ENCODE measurements around the gene PEMT. TPM values are rescaled to one million over a fixed set of nuclear protein-coding genes. Genes with fewer than 3 reads are reported as not detected.

PEMT gene
- total and polyA plus RNA-seq, 9 of the 15 experiments (the other 6 are each of a cell fraction or from before 2014, with no cell fraction given) = 1.4 to 36.4 (median 13.6) TPM

DNA sequence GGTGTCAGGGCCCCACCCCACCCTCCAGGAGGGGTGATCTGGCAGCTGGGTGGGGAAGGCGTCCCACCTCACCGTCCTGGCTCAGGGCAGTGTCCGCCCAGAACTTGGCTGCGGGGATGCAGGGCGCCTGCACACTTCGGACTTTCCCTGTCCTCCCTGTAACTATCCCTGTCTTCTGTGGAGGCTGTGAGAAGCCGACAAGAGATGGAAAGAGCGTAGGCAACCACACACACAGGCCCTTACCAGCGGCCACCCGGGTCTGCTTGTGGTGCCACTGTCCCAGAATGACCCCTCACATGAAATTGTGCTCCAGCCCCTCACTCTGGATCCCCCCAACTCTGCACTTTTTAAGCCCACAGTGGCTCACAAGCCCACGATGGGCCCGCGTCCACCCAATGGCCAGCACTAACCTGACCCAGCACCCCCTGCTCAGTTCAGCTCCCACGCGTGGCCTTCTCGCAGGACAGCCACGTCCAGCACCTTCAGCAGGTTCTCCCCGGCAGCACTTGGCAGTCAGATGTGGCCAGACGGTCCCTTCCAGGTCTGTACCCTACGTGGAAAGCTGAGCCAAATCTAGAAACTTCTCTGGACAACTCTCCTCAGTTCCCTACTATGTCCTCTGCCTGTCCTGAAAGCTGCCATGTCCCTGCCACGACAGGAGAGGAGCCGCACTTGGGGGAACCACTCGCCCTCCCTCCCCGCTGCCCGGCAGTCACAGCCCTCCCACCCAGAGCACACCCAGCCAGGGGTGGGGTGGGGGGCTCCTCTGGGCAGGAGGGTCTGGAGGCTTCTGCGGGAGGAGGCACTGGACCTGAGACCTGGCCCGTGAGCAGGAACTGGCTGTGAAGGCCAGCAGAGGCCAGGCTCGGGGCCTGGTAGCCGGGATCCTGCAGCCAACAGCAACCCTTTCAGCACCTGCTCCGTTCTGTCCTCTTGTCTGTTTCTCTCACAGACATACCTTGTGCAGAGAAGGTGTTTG, 38.0 kb downstream of the PEMT start (continued):
- no peak for TF ChIP-seq POLR3A (IDR thresholded peaks at IDR 0.05; ENCODE audit: borderline replicate concordance, extremely low read depth, insufficient read depth, insufficient read length)
- no peak for TF ChIP-seq HDAC8 (tag; IDR thresholded peaks at IDR 0.05)
- TF ChIP-seq PCBP2 (IDR thresholded peaks at IDR 0.05; ENCODE audit: low read depth, low read length, poor library complexity, severe bottlenecking) = no peak
- no peak for TF ChIP-seq LARP7 (IDR thresholded peaks at IDR 0.05)
- no peak for TF ChIP-seq RAD21 (CRISPR knock-in tag; conservative IDR thresholded peaks at IDR 0.05 in 1 of 2, IDR thresholded peaks at IDR 0.05 in 1 of 2)

DNA sequence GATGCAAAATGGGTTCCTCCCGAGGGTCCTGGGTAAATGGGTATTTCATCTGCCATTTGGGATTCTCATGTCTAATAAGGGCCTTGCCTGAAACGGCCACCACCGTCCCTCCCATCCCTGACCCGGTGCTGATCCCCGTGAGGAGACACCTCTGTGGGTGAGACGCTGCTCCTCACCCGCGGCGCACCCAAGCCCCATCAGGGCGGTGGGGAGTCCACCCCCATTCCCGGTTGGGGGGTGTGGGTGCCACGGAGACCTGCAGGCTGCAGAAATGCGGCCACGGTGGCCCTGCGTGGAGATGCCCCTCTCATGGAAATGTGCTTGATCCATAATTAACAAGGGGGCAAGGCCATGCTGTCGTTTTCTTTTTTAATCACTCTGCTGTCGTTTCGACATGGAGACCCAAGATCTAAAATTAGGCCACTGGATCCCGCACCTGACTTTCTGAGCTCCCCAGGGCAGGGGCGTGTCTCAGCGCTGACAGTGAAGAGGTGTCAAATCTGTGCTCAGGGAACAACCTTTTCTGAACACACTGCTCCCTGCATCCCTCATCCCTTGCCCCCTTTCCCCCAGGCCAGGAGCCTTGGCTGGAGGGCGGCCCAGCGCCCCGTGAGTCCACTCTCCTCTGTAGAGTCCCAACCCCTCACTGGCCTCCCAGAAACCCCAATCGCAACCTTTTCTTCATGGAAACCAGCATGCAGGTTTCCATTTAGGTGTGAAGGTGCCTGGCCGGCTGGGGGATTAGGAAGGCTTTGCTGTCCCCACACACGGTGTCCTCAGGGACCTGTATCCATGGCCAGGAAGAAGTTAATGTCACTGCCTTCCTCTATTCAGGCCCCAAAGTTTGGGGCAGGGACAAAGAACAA, 38.9 kb downstream of the PEMT start:
- Histone ChIP-seq H3K79me2 (ENCODE audit: control insufficient read depth, insufficient read depth, low read length) (no peaks in the 10 kb centered on the region), H2AFZ (ENCODE audit: low read depth, low read length) (no peak overlapping the region), H3K36me3 (ENCODE audit: control insufficient read depth, insufficient read depth, low read length) (no peaks in the 10 kb centered on the region), H3K4me1 (replicated peaks in 1 of 2; ENCODE audit: control insufficient read depth in 2 of 2, insufficient read depth in 2 of 2, low read length in 2 of 2) (peaks cover 0 to 6% of the 10 kb centered on the region in 2 experiments; a peak in 2 of 5 replicates), H3K9me3 (replicated peaks; ENCODE audit: control insufficient read depth, insufficient read depth, low read depth, low read length) (no peaks in the 10 kb centered on the region), H3K4me2 (ENCODE audit: insufficient read depth, low read length) (no peak overlapping the region), H3K9ac (ENCODE audit: insufficient read depth in 1 of 2, low read depth in 2 of 2, low read length in 2 of 2) (no peak overlapping the region), H3K27me3 (ENCODE audit: control insufficient read depth in 2 of 2, insufficient read depth in 2 of 2, low read length in 2 of 2) (no peaks in the 10 kb centered on the region), H3K9me1 (ENCODE audit: control insufficient read depth, insufficient read depth, low read length) (no peaks in the 10 kb centered on the region), H3K27ac (ENCODE audit: extremely low read depth, low read depth, low read length) (no peak overlapping the region), H3K4me3 (no peak overlapping the region), H4K20me1 (replicated peaks; ENCODE audit: control insufficient read depth, insufficient read depth, low read length) (no peaks in the 10 kb centered on the region)
- ChIA-PET POLR2A (no interaction called here), CTCF (ENCODE audit: low intra/inter-chr PET ratio) (no interaction called here)
- FAIRE-seq (no peak), ATAC-seq (no peak), DNase-seq (ENCODE audit: extremely low read depth in 1 of 4, low spot score in 3 of 4) (no peak)
- in situ Hi-C loops (cut with MboI) (no loop called here), intact Hi-C loops (cut with micrococcal nuclease) (no loop called here)
- 70% methylated on average over 26 of the region's 27 CpGs for WGBS (ENCODE audit: insufficient coverage, low coverage, missing lambda C conversion rate)
- TF ChIP-seq CEBPG (CRISPR knock-in tag; IDR thresholded peaks at IDR 0.05) (no peak), CEBPG (tag; conservative IDR thresholded peaks at IDR 0.05 in 1 of 2, IDR thresholded peaks at IDR 0.05 in 1 of 2) (no peak), C11orf30 (IDR thresholded peaks at IDR 0.05; ENCODE audit: low read depth) (no peak), BCOR (IDR thresholded peaks at IDR 0.05) (no peak), SIN3A (IDR thresholded peaks at IDR 0.05; ENCODE audit: borderline replicate concordance in 2 of 2, control insufficient read depth in 1 of 2, low read depth in 2 of 2, low read length in 2 of 2) (no peak)
- no TSS peak for BruUV-seq (replicated peaks)

All from K562 (cell line).